LNCaP clone FGC (cell line): ENCODE results near the gene DNAH9.

ENCODE experiments used
- DNase-seq: peaks from one replicate; pipeline ENCODE4 v3.0.0-alpha.2; 2011; ENCODE audit warnings: low read depth
- H3K4me3 ChIP-seq: 2 replicates; pipeline ENCODE4 v1.5.1; 2011; ENCODE audit warnings: mild to moderate bottlenecking, low read depth, low read length, control low read depth
- TF ChIP-seq, protein P1 (sequence below): IDR thresholded peaks from 2 replicates; pipeline ENCODE4 v1.5.1; 2012; ENCODE audit warnings: mild to moderate bottlenecking; ENCODE audit not compliant: control insufficient read depth, insufficient read depth; ENCODE audit errors: extremely low read depth

The DNAH9 gene

DNA sequence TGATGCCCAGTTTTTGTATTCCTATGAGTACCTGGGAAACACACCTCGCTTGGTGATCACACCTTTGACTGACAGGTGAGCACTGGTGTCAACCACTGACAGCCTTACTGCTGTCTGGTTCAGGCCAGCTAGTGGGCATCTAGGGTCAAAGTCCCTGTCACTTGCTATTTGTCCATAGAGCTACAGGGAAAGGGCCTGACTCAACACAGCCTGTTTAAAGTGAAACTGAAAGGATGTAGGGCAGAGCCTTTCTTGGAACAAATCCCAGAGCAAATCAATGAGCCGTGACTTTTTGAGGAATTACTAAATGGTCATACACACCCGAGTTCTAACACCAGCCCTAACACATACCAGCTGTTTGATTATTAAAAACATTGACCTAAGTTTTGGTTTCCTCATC lies 106.8 kb downstream of the DNAH9 start:
- no peak for DNase-seq

DNA sequence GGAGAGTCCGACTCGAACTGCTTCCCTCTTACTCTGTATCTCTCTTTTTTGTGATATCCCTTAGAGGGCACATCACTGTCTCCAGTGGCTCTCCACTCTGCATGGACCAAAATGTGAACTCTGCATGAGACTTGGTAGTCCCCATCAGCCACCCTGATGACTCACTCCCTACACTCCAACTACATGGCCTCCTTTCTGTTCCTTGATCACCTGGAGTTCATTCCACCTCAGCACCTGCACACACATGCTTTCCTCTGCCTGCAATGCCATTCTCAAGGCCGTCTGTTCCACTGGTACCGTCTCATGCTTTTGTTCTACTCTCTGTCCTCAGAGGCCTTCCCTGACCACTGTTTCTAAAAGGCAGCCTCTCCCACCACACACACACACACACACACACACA lies 109.3 kb downstream of the DNAH9 start:
- TF ChIP-seq, protein P1, sequence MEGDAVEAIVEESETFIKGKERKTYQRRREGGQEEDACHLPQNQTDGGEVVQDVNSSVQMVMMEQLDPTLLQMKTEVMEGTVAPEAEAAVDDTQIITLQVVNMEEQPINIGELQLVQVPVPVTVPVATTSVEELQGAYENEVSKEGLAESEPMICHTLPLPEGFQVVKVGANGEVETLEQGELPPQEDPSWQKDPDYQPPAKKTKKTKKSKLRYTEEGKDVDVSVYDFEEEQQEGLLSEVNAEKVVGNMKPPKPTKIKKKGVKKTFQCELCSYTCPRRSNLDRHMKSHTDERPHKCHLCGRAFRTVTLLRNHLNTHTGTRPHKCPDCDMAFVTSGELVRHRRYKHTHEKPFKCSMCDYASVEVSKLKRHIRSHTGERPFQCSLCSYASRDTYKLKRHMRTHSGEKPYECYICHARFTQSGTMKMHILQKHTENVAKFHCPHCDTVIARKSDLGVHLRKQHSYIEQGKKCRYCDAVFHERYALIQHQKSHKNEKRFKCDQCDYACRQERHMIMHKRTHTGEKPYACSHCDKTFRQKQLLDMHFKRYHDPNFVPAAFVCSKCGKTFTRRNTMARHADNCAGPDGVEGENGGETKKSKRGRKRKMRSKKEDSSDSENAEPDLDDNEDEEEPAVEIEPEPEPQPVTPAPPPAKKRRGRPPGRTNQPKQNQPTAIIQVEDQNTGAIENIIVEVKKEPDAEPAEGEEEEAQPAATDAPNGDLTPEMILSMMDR = no peak
- no peak overlapping the region for H3K4me3 ChIP-seq
- no peak for DNase-seq

More for the DNA sequence above, 106.8 kb downstream of the DNAH9 start:
- TF ChIP-seq, protein P1 = no peak
- no peak overlapping the region for H3K4me3 ChIP-seq

DNA sequence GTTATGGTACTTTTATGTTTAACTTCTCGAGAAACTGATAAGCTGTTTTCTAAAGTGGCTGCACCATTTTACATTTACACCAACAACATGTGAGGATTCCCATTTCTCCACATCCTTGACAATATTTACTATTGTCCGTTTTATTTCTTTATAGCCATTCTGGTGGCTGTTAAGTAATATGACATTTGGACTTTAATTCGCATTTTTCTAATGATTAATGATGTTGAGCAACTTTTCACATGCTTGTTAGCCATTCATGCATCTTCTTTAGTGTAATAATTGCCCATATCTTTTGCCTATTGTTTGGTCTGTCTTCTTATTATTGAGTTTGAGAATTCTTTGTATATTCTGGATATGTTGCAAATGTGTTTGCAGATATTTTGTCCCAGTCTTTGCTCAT lies 114.2 kb downstream of the DNAH9 start:
- DNase-seq = no peak
- TF ChIP-seq, protein P1 = no peak
- H3K4me3 ChIP-seq = no peak overlapping the region

DNA sequence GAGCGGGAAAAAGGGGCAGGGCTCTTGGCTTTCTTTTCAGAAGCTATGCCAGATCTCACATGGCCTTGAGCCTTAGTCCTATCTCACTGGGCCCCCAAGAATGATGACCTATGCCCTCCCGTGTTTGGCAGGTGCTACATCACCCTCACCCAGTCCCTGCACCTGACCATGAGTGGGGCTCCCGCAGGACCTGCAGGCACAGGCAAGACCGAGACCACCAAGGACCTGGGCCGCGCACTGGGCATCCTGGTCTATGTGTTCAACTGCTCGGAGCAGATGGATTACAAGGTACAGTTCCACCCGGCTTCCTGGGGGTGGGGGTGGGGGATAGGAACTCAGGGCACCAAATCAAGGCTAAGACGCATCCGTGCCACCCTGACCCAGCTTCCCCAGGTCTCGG lies 120.9 kb downstream of the DNAH9 start:
- TF ChIP-seq, protein P1 = no peak
- H3K4me3 ChIP-seq = no peak overlapping the region
- no peak for DNase-seq

DNA sequence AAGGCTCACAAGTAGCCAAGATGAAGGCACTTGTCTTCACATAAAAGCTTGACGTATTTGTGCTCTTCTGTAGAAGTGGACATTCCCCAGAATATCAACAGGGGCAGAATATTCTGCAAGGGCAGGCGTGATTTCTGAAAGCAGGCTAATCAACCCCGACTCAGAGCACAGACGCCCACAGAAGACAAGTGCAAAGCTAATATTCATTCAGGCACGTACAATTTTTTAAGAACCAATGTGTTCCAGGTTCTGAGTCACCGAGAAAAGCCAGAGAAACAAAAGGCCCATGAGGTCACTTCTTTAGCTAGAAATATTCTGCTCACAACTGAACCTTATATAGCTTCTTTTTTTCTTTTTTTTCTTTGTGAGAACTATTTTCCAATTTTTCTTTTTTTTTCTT lies 121.6 kb downstream of the DNAH9 start:
- no peak overlapping the region for H3K4me3 ChIP-seq
- no peak for DNase-seq
- TF ChIP-seq, protein P1 = no peak

DNA sequence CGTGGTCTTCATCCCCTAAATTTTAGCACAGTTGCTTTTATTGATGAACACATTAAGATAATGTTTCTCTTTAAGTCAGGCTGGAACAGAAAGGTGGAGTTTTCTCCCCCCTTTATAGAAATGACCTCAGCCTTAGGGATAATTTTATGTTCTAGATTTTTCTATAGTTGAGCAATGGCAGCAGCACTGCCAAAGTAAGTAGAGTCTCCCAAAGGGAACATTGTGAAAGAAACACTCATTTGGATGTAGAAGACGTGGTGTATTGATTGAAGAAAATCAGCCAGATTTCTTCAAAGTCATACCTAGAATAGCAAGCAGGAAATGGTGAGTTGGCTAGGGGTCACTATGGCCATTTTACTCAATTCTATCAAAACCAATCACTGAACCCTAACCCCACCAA lies 122.5 kb downstream of the DNAH9 start:
- H3K4me3 ChIP-seq = no peak overlapping the region
- DNase-seq = no peak
- TF ChIP-seq, protein P1 = no peak

DNA sequence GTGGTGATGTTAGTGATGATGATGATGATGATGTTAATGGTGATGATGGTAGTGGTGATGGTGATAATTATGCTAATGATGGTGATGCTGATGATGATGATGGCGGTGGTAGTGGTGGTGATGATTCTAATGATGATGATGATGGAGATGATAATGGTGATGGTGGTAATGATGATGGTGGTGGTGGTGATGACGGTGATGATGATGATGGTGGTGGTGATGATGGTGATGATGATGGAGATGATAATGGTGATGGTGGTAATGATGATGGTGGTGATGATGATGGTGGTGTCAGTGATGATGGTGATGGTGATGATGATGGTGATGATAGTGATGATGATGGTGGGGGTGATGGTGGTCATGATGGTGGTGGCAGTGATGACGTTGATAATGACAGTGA lies 132.5 kb downstream of the DNAH9 start:
- TF ChIP-seq, protein P1 = no peak
- DNase-seq = no peak
- no peak overlapping the region for H3K4me3 ChIP-seq
